Measurements from ENCODE around the gene CGB5.

- TF ChIP-seq CTCF (conservative IDR thresholded peaks at IDR 0.05 in 1 of 2, IDR thresholded peaks at IDR 0.05 in 1 of 2; ENCODE audit: extremely low read depth in 1 of 2, insufficient read depth in 1 of 2, low read depth in 1 of 2, low read length in 2 of 2) (no peak), EZH2 (IDR thresholded peaks at IDR 0.05; ENCODE audit: borderline replicate concordance, low read length) (no peak)
Observed at GRCh38 chr19:49017041-49017665, 26.5 kb upstream of the CGB5 start, which contains the start of gene LHB.

All from mammary epithelial cell (primary cell).